Neural cell (in vitro differentiated cells): ENCODE data around the gene LZTS2. TPM values are rescaled to one million over a fixed set of nuclear protein-coding genes. Genes with fewer than 3 reads are reported as not detected.
A peak's percentile ranks its signal among the peaks of the same experiment; 100 is the strongest.

Experiments used
- H2AFZ ChIP-seq: fragments of 200-600, 300-800 bp; sonication (generic), shearing (Covaris generic); 2 replicates; pipeline ENCODE4 v1.6.0; 2014; ENCODE audit warnings: low read depth, mild to moderate bottlenecking, antibody characterized with exemption, low read length, moderate library complexity
- H3F3A ChIP-seq: fragments of 200-600 bp; shearing (Covaris generic); 2 replicates; pipeline ENCODE4 v1.6.1; 2016; ENCODE audit warnings: mild to moderate bottlenecking, moderate library complexity, mixed read lengths, antibody characterized with exemption, low read length; ENCODE audit not compliant: insufficient read depth, poor library complexity, severe bottlenecking
- H3K27ac ChIP-seq: fragments of 200-600, 300-800 bp; sonication (generic), shearing (Covaris generic); 2 replicates; pipeline ENCODE4 v1.5.1; 2014; ENCODE audit warnings: mild to moderate bottlenecking, low read length, moderate library complexity
- H3K27me3 ChIP-seq: fragments of 300-800, 200-600 bp; sonication (generic), shearing (Covaris generic); 2 replicates; pipeline ENCODE4 v1.6.0; 2014; ENCODE audit warnings: mild to moderate bottlenecking, low read depth, low read length, moderate library complexity; ENCODE audit not compliant: insufficient read depth
- H3K36me3 ChIP-seq: fragments of 300-800, 200-600 bp; sonication (generic), shearing (Covaris generic); 2 replicates; pipeline ENCODE4 v1.5.1; 2014; ENCODE audit warnings: mild to moderate bottlenecking, antibody characterized with exemption, low read length, moderate library complexity; ENCODE audit not compliant: insufficient read depth
- H3K4me2 ChIP-seq: fragments of 300-800, 200-600 bp; sonication (generic), shearing (Covaris generic); 2 replicates; pipeline ENCODE4 v1.6.0; 2014; ENCODE audit warnings: mild to moderate bottlenecking, low read length
- H3K4me3 ChIP-seq: fragments of 300-800, 200-600 bp; sonication (generic), shearing (Covaris generic); 2 replicates; pipeline ENCODE4 v1.5.1; 2014; ENCODE audit warnings: mild to moderate bottlenecking, low read length, moderate library complexity
- H3K79me2 ChIP-seq: fragments of 200-600 bp; shearing (Covaris generic); replicated peaks from 2 replicates; pipeline ENCODE4 v1.6.0; 2014; ENCODE audit warnings: mild to moderate bottlenecking, low read length, moderate library complexity; ENCODE audit not compliant: insufficient read depth
- H3K9ac ChIP-seq: fragments of 300-800, 200-600 bp; sonication (generic), shearing (Covaris generic); 2 replicates; pipeline ENCODE4 v1.6.1; 2016; ENCODE audit warnings: mild to moderate bottlenecking, low read length, mixed read lengths
- H3K9me2 ChIP-seq: fragments of 200-600 bp; shearing (Covaris generic); 2 replicates; pipeline ENCODE4 v1.6.1; 2016; ENCODE audit warnings: mild to moderate bottlenecking, low read length, mixed read lengths; ENCODE audit not compliant: insufficient read depth
- H3K9me3 ChIP-seq: fragments of 200-600, 300-800 bp; sonication (generic), shearing (Covaris generic); 2 replicates; pipeline ENCODE4 v1.6.1; 2016; ENCODE audit warnings: mild to moderate bottlenecking, mixed run types, low read length, moderate library complexity, mixed read lengths
- H4K20me1 ChIP-seq: fragments of 200-600 bp; shearing (Covaris generic); 2 replicates; pipeline ENCODE4 v1.6.1; 2016; ENCODE audit warnings: mild to moderate bottlenecking, mixed run types; ENCODE audit not compliant: insufficient read depth
- CTCF ChIP-seq: fragments of 450-650 bp; IDR thresholded peaks from 2 replicates; pipeline ENCODE4 v1.5.1; 2014; ENCODE audit warnings: antibody characterized with exemption, mild to moderate bottlenecking, moderate library complexity; ENCODE audit not compliant: poor library complexity, severe bottlenecking
- EP300 ChIP-seq: fragments of 450-650 bp; conservative IDR thresholded peaks from 2 replicates; pipeline ENCODE4 v1.6.1; 2014; ENCODE audit warnings: antibody characterized with exemption, mild to moderate bottlenecking, moderate library complexity; ENCODE audit not compliant: poor library complexity, severe bottlenecking
- MXI1 ChIP-seq: fragments of 450-650 bp; conservative IDR thresholded peaks from 2 replicates; pipeline ENCODE4 v1.6.1; 2014; ENCODE audit warnings: antibody characterized with exemption, mild to moderate bottlenecking; ENCODE audit not compliant: poor library complexity, severe bottlenecking
- POLR2AphosphoS5 ChIP-seq: IDR thresholded peaks from 2 replicates; pipeline ENCODE4 v1.6.1; 2012
- RAD21 ChIP-seq: fragments of 450-650 bp; conservative IDR thresholded peaks from 2 replicates; pipeline ENCODE4 v1.6.1; 2014; ENCODE audit warnings: antibody characterized with exemption, mild to moderate bottlenecking, moderate library complexity
- REST ChIP-seq: IDR thresholded peaks from 2 replicates; pipeline ENCODE4 v1.6.1; 2012; ENCODE audit warnings: borderline replicate concordance
- SMC3 ChIP-seq: fragments of 450-650 bp; conservative IDR thresholded peaks from 2 replicates; pipeline ENCODE4 v1.6.1; 2014; ENCODE audit warnings: antibody characterized with exemption, mild to moderate bottlenecking, moderate library complexity; ENCODE audit not compliant: poor library complexity
- TAF1 ChIP-seq: IDR thresholded peaks from 2 replicates; pipeline ENCODE4 v1.6.1; 2012; ENCODE audit warnings: low read depth
- polyA plus RNA-seq: library from polyadenylated mRNA; depleted of rRNA; stranded (reverse); fragments of >200 nt; gene quantifications from 2 replicates; pipeline ENCODE4 v1.2.3, GENCODE V29; 2014

The LZTS2 gene
- polyA plus RNA-seq, 1 donor from 2014 or later, result 40.1 TPM

- Histone ChIP-seq H3K27ac (no peak overlapping the region), H3K4me3 (no peak overlapping the region), H3K4me2 (no peak overlapping the region), H3K9me2 (no peaks in the 10 kb centered on the region), H3K79me2 (no peaks in the 10 kb centered on the region), H2AFZ (no peak overlapping the region), H3F3A (no peaks in the 10 kb centered on the region), H3K27me3 (peaks cover 50% of the 10 kb centered on the region), H3K36me3 (no peaks in the 10 kb centered on the region), H3K9me3 (no peaks in the 10 kb centered on the region), H3K9ac (no peak overlapping the region), H4K20me1 (no peaks in the 10 kb centered on the region)
- TF ChIP-seq TAF1 (no peak), POLR2AphosphoS5 (no peak), CTCF (no peak), REST (no peak), SMC3 (no peak), EP300 (no peak)
These were observed 30.1 kb downstream of the LZTS2 start for GRCh38 chr10:101029520-101030295.

GRCh38 chr10:101030496-101031127 lies 31.0 kb downstream of the LZTS2 start:
- H2AFZ ChIP-seq, result no peak overlapping the region
- no peaks in the 10 kb centered on the region for H3K9me2 ChIP-seq
- no peaks in the 10 kb centered on the region for H3K36me3 ChIP-seq
- no peaks in the 10 kb centered on the region for H3K9me3 ChIP-seq
- H3F3A ChIP-seq, result no peaks in the 10 kb centered on the region
- peaks cover 54% of the 10 kb centered on the region for H3K27me3 ChIP-seq
- H3K27ac ChIP-seq, result no peak overlapping the region
- peak overlapping the region; percentile 68 for H3K4me2 ChIP-seq
- TF ChIP-seq POLR2AphosphoS5 (no peak), RAD21 (no peak), EP300 (no peak), TAF1 (no peak), CTCF (peak; percentile 9), MXI1 (no peak)
- H4K20me1 ChIP-seq, result no peaks in the 10 kb centered on the region
- H3K4me3 ChIP-seq, result peak overlapping the region; percentile 78
- H3K9ac ChIP-seq, result peak overlapping the region; percentile 79
- no peaks in the 10 kb centered on the region for H3K79me2 ChIP-seq
